ENCODE data around the gene FAM72D.
"Not testable (repeated sequence)": the region's sequence is repeated elsewhere in the genome, so short reads cannot be mapped to it uniquely, and the experiment has no call there.

Gene FAM72D

DNA sequence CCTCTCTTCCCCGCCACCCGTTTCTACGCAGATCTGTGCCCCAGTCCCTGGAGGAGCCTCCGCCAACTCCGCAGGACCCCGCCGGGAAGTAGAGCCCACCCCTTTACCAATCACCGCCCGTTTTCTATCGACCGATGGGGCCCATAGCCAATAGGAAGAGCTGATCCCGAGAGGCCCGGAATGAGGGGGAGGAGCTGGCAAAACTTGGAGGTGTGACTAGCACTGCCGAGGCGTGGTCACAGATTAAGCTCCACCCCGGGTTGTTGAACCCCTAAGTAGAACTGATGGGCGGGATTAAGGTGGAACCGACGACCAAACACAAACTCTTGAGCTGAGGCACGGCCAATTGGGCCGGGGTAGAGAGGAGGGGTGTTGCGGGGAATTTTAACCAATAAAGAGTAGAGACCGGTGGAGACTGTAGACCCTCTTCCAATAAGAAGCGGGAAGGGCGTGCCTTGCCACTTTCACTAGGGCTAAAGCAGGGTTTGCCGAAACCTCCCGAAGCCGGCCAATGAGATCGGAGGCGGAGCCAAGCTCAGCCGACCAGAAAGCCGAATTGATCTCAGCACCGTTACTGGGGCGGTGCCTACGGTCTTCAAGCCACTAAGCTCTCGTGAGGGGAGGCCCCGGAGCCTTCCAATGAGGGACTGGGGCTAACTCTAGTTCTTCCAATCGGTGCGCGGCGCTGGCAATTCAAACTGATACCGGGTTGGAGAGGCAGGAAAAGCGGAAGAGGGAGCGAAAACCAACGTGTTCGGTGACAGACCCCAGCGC is at the start of gene FAM72D, which contains the start of gene SRGAP2B:
TSS of gene FAM72D (plus strand) at position 691 of the 774 bp plus-strand sequence. CDS start 874 bp downstream, outside the sequence.
TSS of gene SRGAP2B (minus strand) at position 45 of the 774 bp plus-strand sequence. CDS start 2,427 bp downstream, outside the sequence.
- H3K4me1 ChIP-seq (ENCODE audit: insufficient read depth, low read length); H3K9ac ChIP-seq (ENCODE audit: low read length); H3K9me3 ChIP-seq (ENCODE audit: low read length); H3K27ac ChIP-seq (ENCODE audit: low read depth, low read length); H3K27me3 ChIP-seq (ENCODE audit: control insufficient read depth in 1 of 2, insufficient read depth in 2 of 2, low read length in 2 of 2); H3K36me3 ChIP-seq (ENCODE audit: insufficient read depth, low read length); H3K4me3 ChIP-seq (ENCODE audit: low read depth in 1 of 2, low read length in 2 of 2): not testable (repeated sequence)

DNA sequence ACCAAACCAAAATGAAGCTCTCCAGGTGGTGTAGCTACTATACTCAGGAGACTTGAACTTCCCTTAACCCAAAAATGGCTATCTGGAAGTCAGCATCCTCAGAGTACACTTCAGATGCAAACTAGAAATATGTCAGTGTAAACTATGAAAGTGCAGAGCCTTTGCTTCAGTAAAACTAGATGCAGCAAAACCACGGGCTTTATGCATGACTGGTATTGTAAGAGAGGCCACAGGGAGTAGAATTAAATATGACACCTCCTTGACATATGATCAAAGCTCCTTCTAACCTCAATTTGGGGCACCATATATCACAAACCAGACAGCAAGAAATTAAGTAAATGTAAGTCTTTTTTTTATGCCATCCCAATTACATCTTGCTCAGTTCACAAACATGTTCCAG is 48.2 kb upstream of the FAM72D start:
- not testable (repeated sequence) for H3K4me1 ChIP-seq (ENCODE audit: insufficient read depth, low read length); H3K27ac ChIP-seq (ENCODE audit: low read depth, low read length)

DNA sequence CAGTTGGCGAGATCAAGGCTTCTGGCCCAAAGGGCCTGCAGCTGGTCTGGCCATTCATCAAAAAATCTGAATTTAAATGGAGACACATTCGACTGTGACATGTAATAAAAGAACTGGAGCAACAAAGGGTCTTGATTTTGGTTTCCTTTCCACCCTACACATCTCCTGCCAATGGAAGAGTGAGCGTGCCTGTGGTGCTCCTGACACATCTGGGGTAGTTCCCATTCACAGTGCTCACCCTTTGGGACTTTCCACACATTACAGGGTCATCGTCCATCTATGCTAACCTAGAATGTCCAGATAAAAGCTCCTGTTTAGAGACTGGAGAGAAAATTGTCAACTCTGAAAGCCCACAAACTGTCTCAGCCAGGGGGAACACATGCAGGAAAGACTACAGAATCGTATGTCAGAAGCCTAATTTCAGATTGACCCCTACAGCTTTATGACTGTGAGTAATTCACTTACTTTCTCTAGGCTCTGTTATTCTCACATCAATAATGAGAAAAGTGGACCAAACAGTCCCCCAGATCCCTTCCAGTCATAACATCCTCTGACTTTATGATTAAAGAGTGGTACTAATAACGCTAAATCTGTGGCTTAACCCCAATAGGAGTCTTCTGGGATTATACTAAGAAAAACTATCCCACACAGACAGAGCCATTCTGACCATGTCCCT is 47.5 kb upstream of the FAM72D start:
- H3K9ac ChIP-seq (ENCODE audit: low read length); H3K27me3 ChIP-seq (ENCODE audit: control insufficient read depth in 1 of 2, insufficient read depth in 2 of 2, low read length in 2 of 2); H3K4me1 ChIP-seq (ENCODE audit: insufficient read depth, low read length); H3K27ac ChIP-seq (ENCODE audit: low read depth, low read length); H3K4me3 ChIP-seq (ENCODE audit: low read depth in 1 of 2, low read length in 2 of 2); H3K36me3 ChIP-seq (ENCODE audit: insufficient read depth, low read length); H3K9me3 ChIP-seq (ENCODE audit: low read length): not testable (repeated sequence)

More for the DNA sequence above, 48.2 kb upstream of the FAM72D start:
- H3K27me3 ChIP-seq (ENCODE audit: control insufficient read depth in 1 of 2, insufficient read depth in 2 of 2, low read length in 2 of 2); H3K36me3 ChIP-seq (ENCODE audit: insufficient read depth, low read length); H3K9ac ChIP-seq (ENCODE audit: low read length); H3K4me3 ChIP-seq (ENCODE audit: low read depth in 1 of 2, low read length in 2 of 2); H3K9me3 ChIP-seq (ENCODE audit: low read length): not testable (repeated sequence)

DNA sequence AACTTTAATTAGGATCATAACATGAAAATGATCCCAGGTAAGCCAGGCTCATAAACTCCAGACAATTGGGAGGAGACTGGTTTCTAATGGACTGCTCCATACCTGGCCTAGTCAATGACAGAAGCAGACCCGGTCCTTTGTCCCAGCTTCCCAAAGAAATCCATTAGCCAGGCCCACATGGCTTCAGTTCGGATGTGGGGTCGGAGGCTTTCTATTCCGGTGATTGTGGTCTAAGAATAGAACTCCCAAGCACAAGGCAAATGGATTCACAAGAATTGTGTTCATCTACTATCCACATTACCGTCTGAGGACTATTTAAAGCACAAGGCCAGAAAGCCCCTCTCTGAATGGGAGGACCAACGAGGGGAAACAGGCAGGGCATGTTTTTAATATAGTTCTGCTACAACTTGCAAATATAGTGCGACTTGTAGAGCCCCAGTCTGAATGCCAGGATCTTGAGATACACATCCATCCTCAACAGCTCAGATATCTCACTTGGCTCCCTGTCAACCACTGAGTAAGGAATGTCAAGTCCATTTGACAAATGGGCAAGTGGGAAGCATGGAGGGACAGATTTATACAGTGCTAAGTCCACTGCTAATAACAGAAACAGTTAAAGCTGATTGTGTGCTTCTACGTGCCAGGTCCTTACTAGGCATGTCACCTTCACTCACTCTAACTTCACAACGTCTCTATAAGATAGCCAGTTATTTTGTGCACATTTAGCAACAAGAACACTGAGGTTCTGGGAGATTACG is 43.6 kb upstream of the FAM72D start:
- H3K36me3 ChIP-seq (ENCODE audit: insufficient read depth, low read length); H3K9ac ChIP-seq (ENCODE audit: low read length); H3K4me3 ChIP-seq (ENCODE audit: low read depth in 1 of 2, low read length in 2 of 2); H3K4me1 ChIP-seq (ENCODE audit: insufficient read depth, low read length); H3K9me3 ChIP-seq (ENCODE audit: low read length); H3K27me3 ChIP-seq (ENCODE audit: control insufficient read depth in 1 of 2, insufficient read depth in 2 of 2, low read length in 2 of 2); H3K27ac ChIP-seq (ENCODE audit: low read depth, low read length): not testable (repeated sequence)

DNA sequence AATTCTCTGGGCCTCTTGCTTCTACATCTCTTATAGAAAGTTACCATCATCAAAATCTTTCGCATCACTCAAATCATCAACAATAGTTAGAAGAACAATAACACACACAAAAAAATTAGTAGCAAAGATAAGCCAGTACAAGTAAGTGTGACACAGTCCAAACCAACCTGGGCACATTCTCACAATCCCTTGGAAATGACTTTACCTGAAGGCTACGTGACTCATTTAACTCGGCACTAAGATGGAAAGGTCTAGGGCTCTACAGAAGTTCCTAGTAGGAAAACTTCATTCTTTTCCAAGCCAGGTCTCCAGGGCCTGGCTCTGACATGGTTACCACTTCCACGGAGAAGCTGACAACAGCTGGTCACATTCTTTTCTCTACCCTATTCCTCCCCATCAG is 42.3 kb upstream of the FAM72D start:
- H3K27ac ChIP-seq (ENCODE audit: low read depth, low read length); H3K36me3 ChIP-seq (ENCODE audit: insufficient read depth, low read length); H3K9me3 ChIP-seq (ENCODE audit: low read length); H3K27me3 ChIP-seq (ENCODE audit: control insufficient read depth in 1 of 2, insufficient read depth in 2 of 2, low read length in 2 of 2); H3K4me1 ChIP-seq (ENCODE audit: insufficient read depth, low read length); H3K4me3 ChIP-seq (ENCODE audit: low read depth in 1 of 2, low read length in 2 of 2); H3K9ac ChIP-seq (ENCODE audit: low read length): not testable (repeated sequence)

DNA sequence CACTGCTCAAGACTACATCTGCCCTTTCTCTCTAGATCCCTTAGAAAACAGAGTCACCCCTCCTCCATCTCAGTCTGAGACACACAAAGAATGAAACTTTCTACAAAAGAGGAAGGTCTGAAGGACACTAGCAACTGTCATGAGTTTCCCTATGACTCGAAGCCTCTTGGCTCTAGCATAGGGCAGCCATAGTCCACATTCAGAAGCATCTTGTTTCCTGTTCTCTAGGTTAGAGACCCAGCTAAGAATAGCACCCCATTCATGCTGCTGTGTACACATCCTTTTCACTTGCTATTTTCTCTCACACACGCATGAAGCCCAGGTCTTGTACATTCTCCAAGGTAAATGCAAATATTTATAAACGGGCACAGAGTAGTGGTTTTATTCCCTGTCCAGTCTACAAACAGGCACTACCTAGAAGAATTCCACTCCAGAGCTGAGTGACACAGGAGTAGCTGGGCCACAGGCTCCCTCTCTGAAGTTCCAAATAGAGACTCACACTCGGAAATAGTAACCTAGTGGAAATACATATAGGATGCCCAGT is 40.5 kb upstream of the FAM72D start:
- H3K27me3 ChIP-seq (ENCODE audit: control insufficient read depth in 1 of 2, insufficient read depth in 2 of 2, low read length in 2 of 2); H3K4me1 ChIP-seq (ENCODE audit: insufficient read depth, low read length); H3K9ac ChIP-seq (ENCODE audit: low read length); H3K9me3 ChIP-seq (ENCODE audit: low read length); H3K4me3 ChIP-seq (ENCODE audit: low read depth in 1 of 2, low read length in 2 of 2); H3K27ac ChIP-seq (ENCODE audit: low read depth, low read length); H3K36me3 ChIP-seq (ENCODE audit: insufficient read depth, low read length): not testable (repeated sequence)

DNA sequence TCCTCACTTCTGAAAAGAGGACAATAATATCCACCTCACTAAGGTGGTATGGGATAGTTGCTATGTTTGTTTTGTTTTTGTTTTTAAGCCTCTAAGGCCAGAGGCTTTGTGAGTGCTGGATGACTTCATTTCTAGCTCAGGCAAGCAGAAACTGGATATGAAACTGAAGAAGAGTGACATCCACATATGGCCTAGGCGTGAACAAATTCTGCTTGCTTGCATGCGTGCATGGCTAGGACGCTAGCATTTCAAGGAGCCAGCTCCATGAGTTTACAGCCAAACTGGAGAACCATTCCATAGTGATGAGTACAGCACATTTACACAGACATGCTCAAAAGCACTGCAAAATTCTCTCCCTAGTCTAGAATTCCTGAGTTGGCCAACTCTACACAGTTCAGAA is 37.6 kb upstream of the FAM72D start:
- H3K27ac ChIP-seq (ENCODE audit: low read depth, low read length); H3K36me3 ChIP-seq (ENCODE audit: insufficient read depth, low read length); H3K4me3 ChIP-seq (ENCODE audit: low read depth in 1 of 2, low read length in 2 of 2); H3K9me3 ChIP-seq (ENCODE audit: low read length); H3K27me3 ChIP-seq (ENCODE audit: control insufficient read depth in 1 of 2, insufficient read depth in 2 of 2, low read length in 2 of 2); H3K4me1 ChIP-seq (ENCODE audit: insufficient read depth, low read length); H3K9ac ChIP-seq (ENCODE audit: low read length): not testable (repeated sequence)

DNA sequence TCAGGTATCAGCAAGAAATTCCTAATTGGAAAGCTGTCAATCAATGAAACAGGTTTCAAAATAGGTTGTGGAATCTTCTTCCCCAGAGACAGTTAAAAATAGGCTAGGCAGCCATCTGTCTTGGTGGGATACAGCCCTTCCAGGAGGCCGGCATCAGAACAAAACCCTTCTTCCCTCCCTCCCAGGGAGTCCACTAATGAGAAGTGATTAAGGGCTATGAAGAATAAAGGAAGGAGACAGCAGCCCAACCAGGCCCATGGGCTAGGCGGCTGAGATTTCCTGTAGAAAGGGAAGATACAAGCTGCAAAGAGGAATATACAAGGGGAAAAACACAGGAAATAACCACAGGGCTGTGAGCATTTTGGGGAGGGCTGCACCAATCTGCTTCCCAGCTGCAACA is 32.5 kb upstream of the FAM72D start:
- not testable (repeated sequence) for H3K36me3 ChIP-seq (ENCODE audit: insufficient read depth, low read length); H3K9ac ChIP-seq (ENCODE audit: low read length); H3K4me3 ChIP-seq (ENCODE audit: low read depth in 1 of 2, low read length in 2 of 2); H3K4me1 ChIP-seq (ENCODE audit: insufficient read depth, low read length); H3K9me3 ChIP-seq (ENCODE audit: low read length); H3K27ac ChIP-seq (ENCODE audit: low read depth, low read length); H3K27me3 ChIP-seq (ENCODE audit: control insufficient read depth in 1 of 2, insufficient read depth in 2 of 2, low read length in 2 of 2)

DNA sequence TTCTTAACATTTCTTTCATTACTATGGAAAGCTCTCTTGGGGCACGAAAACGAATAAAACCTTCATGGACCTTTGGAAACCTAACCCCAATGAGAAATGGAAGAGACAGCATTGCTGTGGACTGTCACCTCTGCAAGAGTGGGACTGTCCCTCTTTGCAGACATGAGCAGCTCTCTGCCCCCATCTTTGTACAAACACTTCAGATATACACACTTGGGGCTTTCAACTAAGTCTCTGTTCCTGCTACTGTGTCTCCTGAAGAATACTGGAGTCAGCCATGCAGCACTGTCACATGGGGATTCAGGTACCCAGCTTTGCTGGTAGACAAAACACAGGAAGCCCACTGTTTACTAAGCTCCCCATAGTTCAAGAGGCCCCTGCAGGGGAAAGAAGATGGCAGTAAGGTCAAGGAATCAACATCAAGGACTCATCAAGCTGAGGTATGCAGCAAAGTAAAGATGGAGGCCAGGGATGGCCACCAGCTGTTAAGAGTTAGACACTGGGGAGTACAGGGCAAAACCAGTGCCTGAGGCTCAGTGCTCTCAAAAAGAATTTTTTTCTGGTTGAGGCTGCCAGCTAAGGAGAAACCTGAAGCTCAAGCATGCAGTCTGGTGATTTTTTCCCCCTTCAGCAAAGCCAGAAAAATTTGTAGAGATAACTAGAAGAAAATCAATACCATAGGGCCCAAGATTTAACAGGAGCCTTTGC is 31.7 kb upstream of the FAM72D start:
- H3K9me3 ChIP-seq (ENCODE audit: low read length); H3K27me3 ChIP-seq (ENCODE audit: control insufficient read depth in 1 of 2, insufficient read depth in 2 of 2, low read length in 2 of 2); H3K36me3 ChIP-seq (ENCODE audit: insufficient read depth, low read length); H3K4me1 ChIP-seq (ENCODE audit: insufficient read depth, low read length); H3K9ac ChIP-seq (ENCODE audit: low read length); H3K4me3 ChIP-seq (ENCODE audit: low read depth in 1 of 2, low read length in 2 of 2); H3K27ac ChIP-seq (ENCODE audit: low read depth, low read length): not testable (repeated sequence)

DNA sequence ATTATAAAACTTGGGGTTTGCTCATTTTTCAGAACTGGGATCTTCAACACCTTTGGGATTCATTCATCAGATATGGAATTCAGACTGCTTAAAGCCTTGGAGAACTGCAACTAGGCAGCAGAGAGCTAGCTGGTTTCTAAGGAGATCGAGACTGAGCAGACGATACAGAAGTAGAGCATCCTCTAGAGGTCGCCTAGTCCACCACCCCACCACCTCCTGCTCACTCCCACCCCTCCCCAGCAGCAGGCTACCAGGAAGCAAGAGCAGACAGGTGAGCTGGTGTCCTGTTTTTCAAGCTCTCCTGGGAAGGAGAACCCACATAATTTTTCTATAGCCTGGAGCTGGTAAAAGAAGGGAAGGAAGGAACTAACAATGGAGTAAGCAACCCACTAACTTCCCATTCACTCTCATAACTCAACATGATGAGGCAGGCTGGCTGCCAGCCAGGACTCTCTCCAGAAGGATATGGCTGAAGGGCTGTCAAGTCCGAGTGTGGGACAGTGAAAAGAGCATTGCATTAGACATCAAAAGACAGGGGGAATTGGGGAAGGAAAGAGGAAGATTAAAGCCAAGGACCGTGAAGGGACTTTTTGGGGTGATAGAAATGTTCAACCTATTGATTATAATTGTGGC is 30.5 kb upstream of the FAM72D start:
- not testable (repeated sequence) for H3K9ac ChIP-seq (ENCODE audit: low read length); H3K27me3 ChIP-seq (ENCODE audit: control insufficient read depth in 1 of 2, insufficient read depth in 2 of 2, low read length in 2 of 2); H3K4me1 ChIP-seq (ENCODE audit: insufficient read depth, low read length); H3K36me3 ChIP-seq (ENCODE audit: insufficient read depth, low read length); H3K9me3 ChIP-seq (ENCODE audit: low read length); H3K4me3 ChIP-seq (ENCODE audit: low read depth in 1 of 2, low read length in 2 of 2); H3K27ac ChIP-seq (ENCODE audit: low read depth, low read length)

DNA sequence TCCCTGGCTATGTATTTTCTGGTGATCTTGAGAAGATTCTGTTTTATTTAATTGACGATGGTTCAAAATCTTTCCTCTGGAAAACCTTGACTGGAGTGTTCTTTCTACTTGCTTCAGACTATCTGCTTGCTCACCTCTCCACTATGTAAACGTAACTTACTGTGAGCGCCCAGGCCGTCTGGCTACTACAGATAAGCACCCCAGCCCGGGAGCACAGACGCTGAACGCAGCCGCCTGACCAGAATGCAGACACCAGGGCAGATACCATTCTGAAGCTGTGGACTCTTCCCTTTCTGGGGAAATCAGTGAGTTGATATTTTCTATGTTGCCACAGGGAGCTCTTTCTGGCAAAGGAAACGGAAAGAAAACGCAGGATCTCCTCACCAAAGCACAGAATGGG is 29.3 kb upstream of the FAM72D start:
- H3K9me3 ChIP-seq (ENCODE audit: low read length); H3K27ac ChIP-seq (ENCODE audit: low read depth, low read length); H3K27me3 ChIP-seq (ENCODE audit: control insufficient read depth in 1 of 2, insufficient read depth in 2 of 2, low read length in 2 of 2); H3K4me1 ChIP-seq (ENCODE audit: insufficient read depth, low read length); H3K36me3 ChIP-seq (ENCODE audit: insufficient read depth, low read length); H3K9ac ChIP-seq (ENCODE audit: low read length); H3K4me3 ChIP-seq (ENCODE audit: low read depth in 1 of 2, low read length in 2 of 2): not testable (repeated sequence)
